ENCODE results near the gene CIB2. TPM values are rescaled to one million over a fixed set of nuclear protein-coding genes. Genes with fewer than 3 reads are reported as not detected.

CIB2 gene
- total RNA-seq, 1 donor from 2014 or later = 10.1 TPM

GRCh38 chr15:78102741-78103140, 28.5 kb downstream of the CIB2 start:
- DNase-seq (ENCODE audit: low read depth) = no peak
- TF ChIP-seq CTCF (conservative IDR thresholded peaks at IDR 0.05; ENCODE audit: low read depth, low read length) = no peak
- no peak overlapping the region for H3K4me3 ChIP-seq (ENCODE audit: low read depth, low read length)

- TF ChIP-seq CTCF (conservative IDR thresholded peaks at IDR 0.05; ENCODE audit: low read depth, low read length) = no peak
- DNase-seq (ENCODE audit: low read depth) = no peak
- no peak overlapping the region for H3K4me3 ChIP-seq (ENCODE audit: low read depth, low read length)
These were observed 29.0 kb downstream of the CIB2 start for GRCh38 chr15:78102211-78102610.

- TF ChIP-seq CTCF (conservative IDR thresholded peaks at IDR 0.05; ENCODE audit: low read depth, low read length) = no peak
- H3K4me3 ChIP-seq (ENCODE audit: low read depth, low read length) = no peak overlapping the region
These were observed 29.7 kb downstream of the CIB2 start for GRCh38 chr15:78101423-78102105.

GRCh38 chr15:78100886-78101285, 30.4 kb downstream of the CIB2 start:
- TF ChIP-seq CTCF (conservative IDR thresholded peaks at IDR 0.05; ENCODE audit: low read depth, low read length) = no peak
- no peak for DNase-seq (ENCODE audit: low read depth)
- H3K4me3 ChIP-seq (ENCODE audit: low read depth, low read length) = no peak overlapping the region

More at GRCh38 chr15:78101423-78102105, 29.7 kb downstream of the CIB2 start:
- no peak for DNase-seq (ENCODE audit: low read depth)

GRCh38 chr15:78098131-78098755, 33.0 kb downstream of the CIB2 start:
- DNase-seq (ENCODE audit: low read depth) = no peak
- no peak for TF ChIP-seq CTCF (conservative IDR thresholded peaks at IDR 0.05; ENCODE audit: low read depth, low read length)
- no peak overlapping the region for H3K4me3 ChIP-seq (ENCODE audit: low read depth, low read length)

- TF ChIP-seq CTCF (conservative IDR thresholded peaks at IDR 0.05; ENCODE audit: low read depth, low read length) = no peak
These were observed 33.6 kb downstream of the CIB2 start for GRCh38 chr15:78097667-78098066.

More at GRCh38 chr15:78097667-78098066, 33.6 kb downstream of the CIB2 start:
- no peak overlapping the region for H3K4me3 ChIP-seq (ENCODE audit: low read depth, low read length)
- no peak for DNase-seq (ENCODE audit: low read depth)

All from epithelial cell of proximal tubule (primary cell).